SW 1271 (cell line): ENCODE results near the gene PROP1.
"Not testable (repeated sequence)": the region's sequence is repeated elsewhere in the genome, so short reads cannot be mapped to it uniquely, and the experiment has no call there.

Source experiments
- DNase-seq, 2 experiments: peaks; one replicate each; lab custom pipeline; 2025; lab: John Stamatoyannopoulos, UW

Gene PROP1

GRCh38 chr5:177945145-177945544 is 50.9 kb downstream of the PROP1 start:
- not testable (repeated sequence) for DNase-seq

GRCh38 chr5:177943805-177944736 is 52.0 kb downstream of the PROP1 start:
- DNase-seq, result not testable (repeated sequence)

GRCh38 chr5:177942896-177943295 is 53.1 kb downstream of the PROP1 start:
- not testable (repeated sequence) for DNase-seq
